SK-N-MC (cell line): ENCODE results near the gene ACP3.
"Not testable (repeated sequence)": the region's sequence is repeated elsewhere in the genome, so short reads cannot be mapped to it uniquely, and the experiment has no call there.

Source experiments
- DNase-seq: peaks from one replicate; pipeline ENCODE4 v3.0.0-alpha.2; 2011; ENCODE audit warnings: low read depth, low spot score
- H3K27ac ChIP-seq: fragments of 200-600 bp; sonication (generic); 2 replicates; pipeline ENCODE4 v1.5.1; 2016; ENCODE audit warnings: mixed run types
- H3K36me3 ChIP-seq: fragments of 200-600 bp; sonication (generic); 2 replicates; pipeline ENCODE4 v1.6.1; 2017; ENCODE audit warnings: antibody characterized with exemption, low read length, mixed read lengths; ENCODE audit not compliant: insufficient read depth
- H3K4me3 ChIP-seq: fragments of 200-600 bp; sonication (generic); 2 replicates; pipeline ENCODE4 v1.5.1; 2016
- H3K9ac ChIP-seq: fragments of 200-600 bp; sonication (generic); 2 replicates; pipeline ENCODE4 v1.8.0; 2017; ENCODE audit warnings: mixed run types, mixed read lengths; ENCODE audit not compliant: insufficient read length
- H3K9me3 ChIP-seq: fragments of 200-600 bp; sonication (generic); 2 replicates; pipeline ENCODE4 v1.6.1; 2017; ENCODE audit warnings: low read depth, mild to moderate bottlenecking, antibody characterized with exemption, low read length, moderate library complexity, mixed read lengths
- EZH2 ChIP-seq: fragments of 200-600 bp; sonication (generic); IDR thresholded peaks from one replicate; pipeline ENCODE4 v1.6.1; 2017; ENCODE audit warnings: antibody characterized with exemption
- FOXP2 ChIP-seq: optimal IDR thresholded peaks from 2 replicates; pipeline ENCODE3; 2011; ENCODE audit warnings: mild to moderate bottlenecking, moderate library complexity; ENCODE audit not compliant: insufficient read depth; ENCODE audit errors: extremely low read length, control extremely low read depth
- POLR2AphosphoS5 ChIP-seq: IDR thresholded peaks from 2 replicates; pipeline ENCODE4 v1.6.1; 2012; ENCODE audit warnings: mild to moderate bottlenecking, low read depth, low read length, borderline replicate concordance

The ACP3 gene

DNA sequence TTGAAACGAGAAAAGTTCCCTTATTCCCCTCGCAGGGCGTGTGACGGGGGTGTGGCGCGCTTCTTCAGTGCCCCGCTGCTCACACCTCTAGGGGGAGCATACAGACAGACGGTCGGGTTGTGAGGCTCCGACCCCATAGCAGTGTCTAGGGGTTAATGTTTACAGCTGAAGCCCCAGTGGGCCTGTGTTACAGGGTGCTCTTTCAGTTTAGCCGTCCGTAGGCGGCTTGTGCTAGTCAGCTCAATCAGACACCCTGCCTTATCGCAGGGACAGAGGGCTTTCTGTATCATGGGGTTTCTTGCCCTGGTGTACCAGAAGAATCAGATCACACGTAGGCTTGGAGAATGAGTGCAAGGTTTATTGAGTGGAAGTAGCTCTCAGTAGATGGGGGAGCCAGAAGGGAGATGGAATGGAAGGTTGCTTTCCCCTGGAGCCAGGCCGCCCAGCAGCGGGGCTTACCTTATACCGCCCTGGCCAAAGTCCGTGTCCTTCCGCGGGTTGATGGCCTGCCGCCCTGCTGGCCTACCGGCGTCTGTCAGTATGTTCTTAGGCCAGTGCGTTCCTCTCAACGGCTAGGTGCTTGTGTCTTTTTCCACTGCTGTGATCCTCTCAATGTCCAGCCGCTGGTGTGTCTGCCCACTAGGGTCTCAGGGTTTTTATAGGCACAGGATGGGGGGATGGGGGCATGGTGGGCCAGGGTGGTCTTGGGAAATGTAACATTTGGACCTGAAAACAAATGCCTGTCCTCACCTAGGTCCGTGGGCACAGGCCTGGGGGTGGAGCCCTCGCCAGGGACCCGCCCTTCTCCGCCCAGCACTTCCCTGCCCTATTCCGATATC lies 32.2 kb upstream of the ACP3 start:
- H3K9me3 ChIP-seq: no peaks in the 10 kb centered on the region
- no peak overlapping the region for H3K9ac ChIP-seq
- no peak for DNase-seq
- no peaks in the 10 kb centered on the region for H3K36me3 ChIP-seq
- TF ChIP-seq POLR2AphosphoS5 (no peak), FOXP2 (no peak), EZH2 (no peak)
- H3K4me3 ChIP-seq: no peak overlapping the region
- H3K27ac ChIP-seq: no peak overlapping the region

DNA sequence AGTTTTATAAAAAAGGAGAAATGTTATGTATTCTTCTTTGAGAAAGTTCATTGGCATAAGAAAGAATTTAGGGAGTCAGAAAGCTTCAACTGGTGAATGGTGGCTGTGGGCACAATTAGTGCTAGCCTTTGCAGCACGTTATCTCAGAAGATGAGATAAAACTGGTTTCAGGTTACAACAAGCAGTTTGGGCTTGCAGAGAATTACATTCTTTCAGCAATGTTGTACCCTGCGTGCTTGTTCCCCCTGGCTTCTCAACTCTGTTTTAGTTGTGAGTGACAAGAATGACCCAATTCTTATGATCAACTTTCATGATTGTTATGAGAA lies 31.6 kb upstream of the ACP3 start:
- no peak overlapping the region for H3K4me3 ChIP-seq
- TF ChIP-seq FOXP2: no peak
- no peak for TF ChIP-seq EZH2
- TF ChIP-seq POLR2AphosphoS5: no peak
- no peaks in the 10 kb centered on the region for H3K9me3 ChIP-seq
- H3K27ac ChIP-seq: no peak overlapping the region
- no peak overlapping the region for H3K9ac ChIP-seq
- H3K36me3 ChIP-seq: no peaks in the 10 kb centered on the region
- DNase-seq: no peak

DNA sequence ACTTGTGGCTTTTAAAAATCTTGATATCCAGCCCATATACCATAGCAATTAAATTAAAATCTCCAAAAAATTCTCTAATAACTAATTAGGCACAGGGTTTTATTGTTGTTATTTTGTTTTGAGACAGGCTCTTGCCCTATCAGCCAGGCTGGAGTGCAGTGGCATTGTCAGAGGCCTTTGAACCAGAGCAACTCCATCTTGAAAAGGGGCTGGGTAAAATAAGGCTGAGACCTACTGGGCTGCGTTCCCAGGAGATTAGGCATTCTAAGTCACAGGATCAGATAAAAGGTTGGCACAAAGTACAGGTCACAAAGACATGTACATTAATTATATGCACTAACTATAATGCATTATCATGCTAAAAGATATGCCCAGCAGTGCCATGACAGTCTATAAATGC lies 31.2 kb upstream of the ACP3 start:
- TF ChIP-seq FOXP2 (no peak), EZH2 (no peak), POLR2AphosphoS5 (no peak)
- no peak overlapping the region for H3K27ac ChIP-seq
- no peak for DNase-seq
- no peak overlapping the region for H3K9ac ChIP-seq
- H3K36me3 ChIP-seq: no peaks in the 10 kb centered on the region
- no peaks in the 10 kb centered on the region for H3K9me3 ChIP-seq
- H3K4me3 ChIP-seq: no peak overlapping the region

DNA sequence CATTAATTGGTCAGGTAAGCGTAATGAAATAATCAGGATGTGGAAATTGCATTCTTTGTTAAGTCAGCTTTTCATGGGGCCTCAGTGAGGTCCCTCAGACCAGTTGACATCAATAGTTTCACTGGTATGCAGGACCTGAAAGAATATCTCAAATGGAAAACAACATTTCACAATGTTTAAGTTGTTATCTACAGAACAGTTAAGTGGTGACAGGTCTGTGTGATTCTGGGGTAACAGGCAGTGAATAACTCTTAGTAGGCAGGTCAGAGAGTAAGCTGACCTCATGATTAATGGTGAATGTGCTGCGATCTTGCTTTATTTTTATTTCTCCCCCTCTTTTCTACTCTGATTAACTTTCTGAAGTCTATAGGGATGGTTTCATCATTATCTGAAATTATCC lies 28.9 kb upstream of the ACP3 start:
- H3K4me3 ChIP-seq: no peak overlapping the region
- H3K9ac ChIP-seq: no peak overlapping the region
- H3K27ac ChIP-seq: no peak overlapping the region
- TF ChIP-seq FOXP2: no peak
- no peak for TF ChIP-seq POLR2AphosphoS5
- no peak for TF ChIP-seq EZH2
- H3K36me3 ChIP-seq: no peaks in the 10 kb centered on the region
- DNase-seq: no peak
- H3K9me3 ChIP-seq: no peaks in the 10 kb centered on the region

DNA sequence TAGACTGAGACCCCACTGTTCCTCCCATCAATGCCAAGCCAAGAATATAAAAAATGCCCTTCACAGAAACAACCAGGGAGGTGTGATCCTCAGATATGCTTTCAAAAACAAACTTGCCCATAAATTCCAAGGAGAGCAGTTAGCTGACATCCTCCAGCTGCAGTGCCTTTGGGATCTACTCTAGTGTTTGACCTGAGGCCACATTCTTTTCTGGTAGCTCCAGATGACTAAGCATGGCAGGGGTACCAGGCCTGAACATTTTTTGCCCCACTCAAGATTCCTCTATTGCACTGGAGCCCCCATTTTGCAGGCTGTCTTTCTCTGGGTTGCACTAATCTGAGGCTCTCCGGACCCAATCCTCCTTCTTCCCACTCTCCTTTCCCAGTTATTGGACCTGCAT lies 27.9 kb upstream of the ACP3 start:
- no peak for TF ChIP-seq POLR2AphosphoS5
- no peak for TF ChIP-seq FOXP2
- TF ChIP-seq EZH2: no peak
- DNase-seq: no peak
- H3K27ac ChIP-seq: no peak overlapping the region

DNA sequence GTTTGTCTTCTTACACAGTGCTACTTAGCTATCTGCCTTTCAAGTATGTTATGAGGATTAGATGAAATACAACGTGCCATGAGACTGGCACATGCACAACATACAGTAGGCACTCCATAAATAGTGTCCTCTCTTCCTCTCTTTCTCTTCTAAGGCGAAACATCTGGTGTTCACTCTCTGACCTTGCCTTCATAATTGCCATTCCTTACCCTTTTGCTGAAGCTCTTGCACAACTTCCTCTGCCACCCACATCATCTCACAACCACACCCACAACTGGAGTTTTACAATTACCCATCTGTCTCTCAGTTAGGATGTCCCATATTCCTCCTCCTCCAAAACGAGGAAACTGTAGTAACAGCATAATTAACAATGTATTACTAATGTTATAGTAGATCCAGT lies 26.4 kb upstream of the ACP3 start:
- Histone ChIP-seq H3K9ac (no peak overlapping the region), H3K36me3 (no peaks in the 10 kb centered on the region), H3K4me3 (no peak overlapping the region), H3K27ac (no peak overlapping the region), H3K9me3 (no peaks in the 10 kb centered on the region)
- DNase-seq: no peak
- TF ChIP-seq POLR2AphosphoS5: no peak
- TF ChIP-seq EZH2: no peak
- TF ChIP-seq FOXP2: no peak

More for the DNA sequence above, 27.9 kb upstream of the ACP3 start:
- H3K4me3 ChIP-seq: no peak overlapping the region
- H3K36me3 ChIP-seq: no peaks in the 10 kb centered on the region
- H3K9me3 ChIP-seq: no peaks in the 10 kb centered on the region
- H3K9ac ChIP-seq: no peak overlapping the region

DNA sequence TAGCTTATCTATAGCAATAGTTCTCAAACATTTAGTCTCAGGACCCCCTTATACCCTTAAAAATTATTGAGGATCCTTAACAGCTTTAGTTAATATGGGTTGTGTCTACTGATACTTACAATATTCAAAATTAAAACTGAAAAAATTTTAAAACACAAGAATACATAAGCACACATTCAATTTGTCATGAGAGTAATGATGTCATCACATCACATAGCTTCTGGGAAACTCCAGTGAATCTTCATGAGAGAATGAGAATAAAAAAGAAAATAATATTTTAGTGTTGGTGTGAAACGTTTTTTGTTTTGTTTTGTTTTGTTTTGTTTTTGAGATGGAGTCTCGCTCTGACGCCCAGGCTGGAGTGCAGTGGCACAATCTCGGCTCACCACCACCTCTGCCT lies 25.2 kb upstream of the ACP3 start:
- no peak for TF ChIP-seq POLR2AphosphoS5
- TF ChIP-seq FOXP2: no peak
- TF ChIP-seq EZH2: no peak
- DNase-seq: no peak
- Histone ChIP-seq H3K36me3 (no peaks in the 10 kb centered on the region), H3K27ac (no peak overlapping the region), H3K4me3 (no peak overlapping the region), H3K9ac (no peak overlapping the region), H3K9me3 (no peaks in the 10 kb centered on the region)

DNA sequence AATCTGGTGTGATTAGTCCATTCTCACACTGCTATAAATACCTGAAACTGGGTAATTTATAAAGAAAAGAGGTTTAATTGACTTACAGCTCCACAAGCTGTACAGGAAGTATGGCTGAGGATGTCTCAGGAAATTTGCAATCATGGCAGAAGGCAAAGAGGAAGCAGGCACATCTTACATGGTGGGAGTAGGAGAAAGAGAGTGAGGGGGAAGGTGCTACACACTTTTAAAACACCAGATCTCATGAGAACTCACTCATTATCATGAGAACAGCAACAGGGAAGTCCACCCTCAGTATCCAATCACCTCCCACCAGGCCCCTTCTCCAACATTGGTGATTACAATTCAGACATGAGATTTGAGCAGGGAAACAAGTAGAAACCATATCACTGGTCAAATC lies 24.0 kb upstream of the ACP3 start:
- H3K9me3 ChIP-seq: no peaks in the 10 kb centered on the region
- H3K36me3 ChIP-seq: no peaks in the 10 kb centered on the region
- no peak overlapping the region for H3K27ac ChIP-seq
- TF ChIP-seq POLR2AphosphoS5 (no peak), FOXP2 (no peak), EZH2 (no peak)
- no peak for DNase-seq
- H3K4me3 ChIP-seq: no peak overlapping the region
- H3K9ac ChIP-seq: no peak overlapping the region

DNA sequence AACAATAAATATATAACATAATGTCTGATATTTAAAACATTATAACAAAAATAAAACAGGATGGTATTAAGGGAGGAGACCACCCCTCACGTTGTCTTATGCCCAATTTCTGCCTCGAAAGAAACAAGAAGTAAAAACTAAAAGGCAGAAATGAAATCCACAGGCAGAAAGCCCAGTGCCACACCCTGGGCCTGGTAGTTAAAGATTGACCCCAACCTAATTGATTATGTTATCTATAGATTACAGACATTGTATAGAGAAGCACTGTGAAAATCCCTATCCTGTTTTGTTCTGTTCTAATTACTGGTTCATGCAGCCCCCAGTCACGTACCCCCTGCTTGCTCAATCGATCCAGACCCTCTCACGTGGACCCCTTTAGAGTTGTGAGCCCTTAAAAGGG lies 22.3 kb upstream of the ACP3 start:
- H3K9ac ChIP-seq: no peak overlapping the region
- no peak overlapping the region for H3K4me3 ChIP-seq
- H3K9me3 ChIP-seq: no peaks in the 10 kb centered on the region
- DNase-seq: no peak
- TF ChIP-seq POLR2AphosphoS5: no peak
- no peak for TF ChIP-seq FOXP2
- no peak for TF ChIP-seq EZH2
- H3K36me3 ChIP-seq: no peaks in the 10 kb centered on the region
- no peak overlapping the region for H3K27ac ChIP-seq

DNA sequence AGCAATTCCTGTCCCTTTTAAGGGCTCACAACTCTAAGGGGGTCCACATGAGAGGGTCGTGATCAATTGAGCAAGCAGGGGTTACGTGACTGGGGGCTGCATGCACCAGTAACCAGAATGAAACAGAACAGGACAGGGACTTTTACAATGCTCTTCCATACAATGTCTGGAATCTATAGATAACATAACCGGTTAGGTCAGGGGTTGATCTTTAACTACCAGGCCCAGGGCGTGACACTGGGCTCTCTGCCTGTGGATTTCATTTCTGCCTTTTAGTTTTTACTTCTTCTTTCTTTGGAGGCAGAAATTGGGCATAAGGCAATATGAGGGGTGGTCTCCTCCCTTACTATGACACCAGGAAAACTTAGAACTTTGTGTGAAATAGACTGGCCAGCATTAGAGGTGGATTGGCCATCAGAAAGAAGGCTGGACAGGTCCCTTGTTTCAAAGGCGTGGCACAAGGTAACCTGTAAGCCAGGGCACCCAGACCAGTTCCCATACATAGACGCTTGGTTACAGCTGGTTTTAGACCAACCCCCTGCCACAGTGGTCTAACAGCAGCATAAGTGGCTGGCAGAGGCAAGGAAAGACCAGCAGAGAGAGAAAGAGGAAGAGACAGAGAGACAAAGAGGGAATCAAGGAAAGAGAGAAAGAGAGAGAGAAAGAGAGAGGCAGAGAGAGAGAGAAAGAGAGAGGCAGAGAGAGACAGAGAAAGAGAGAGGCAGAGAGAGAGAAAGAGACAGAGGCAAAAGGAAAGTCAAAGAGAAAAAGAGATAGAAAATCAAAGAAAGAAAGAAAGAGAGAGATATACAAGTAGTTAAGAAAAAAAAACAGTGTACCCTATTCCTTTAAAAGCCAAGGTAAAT lies 13.6 kb upstream of the ACP3 start:
- H3K27ac ChIP-seq, H3K4me3 ChIP-seq, DNase-seq, H3K9me3 ChIP-seq, H3K36me3 ChIP-seq, H3K9ac ChIP-seq: not testable (repeated sequence)

DNA sequence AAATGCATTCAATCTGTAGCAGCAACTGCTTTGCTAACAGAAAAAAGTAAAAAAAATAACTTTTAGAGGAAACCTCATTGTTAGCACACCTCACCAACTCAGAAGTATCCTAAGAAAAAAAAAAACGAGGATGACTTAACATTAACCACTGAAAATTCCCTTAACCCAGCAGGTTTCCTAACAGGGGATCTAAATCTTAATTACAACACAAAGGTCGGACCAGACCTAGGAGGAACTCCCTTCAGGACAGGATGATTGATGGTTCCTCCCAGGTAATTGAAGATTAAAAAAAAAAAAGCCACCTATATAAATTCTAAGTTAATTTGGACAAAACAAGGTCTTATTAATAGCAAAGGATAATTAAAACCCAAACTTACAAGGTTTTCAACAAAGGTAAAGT lies 12.9 kb upstream of the ACP3 start:
- not testable (repeated sequence) for H3K4me3 ChIP-seq, H3K27ac ChIP-seq, H3K36me3 ChIP-seq, H3K9me3 ChIP-seq, H3K9ac ChIP-seq, DNase-seq

DNA sequence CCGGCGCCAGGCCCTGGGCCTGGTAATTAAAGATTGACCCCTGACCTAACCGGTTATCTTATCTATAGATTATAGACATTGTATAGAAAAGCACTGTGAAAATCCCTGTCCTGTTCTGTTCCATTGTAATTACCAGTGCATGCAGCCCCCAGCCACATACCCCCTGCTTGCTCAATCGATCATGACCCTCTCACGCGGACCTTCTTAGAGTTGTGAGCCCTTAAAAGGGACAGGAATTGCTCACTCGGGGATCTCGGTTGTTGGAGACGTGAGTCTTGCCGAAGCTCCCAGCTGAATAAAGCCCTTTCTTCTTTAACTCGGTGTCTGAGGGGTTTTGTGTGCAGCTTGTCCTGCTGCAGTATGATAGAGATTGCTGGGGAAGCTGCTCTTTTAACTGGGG lies 7.2 kb upstream of the ACP3 start:
- H3K36me3 ChIP-seq, H3K9me3 ChIP-seq, DNase-seq, H3K4me3 ChIP-seq, H3K27ac ChIP-seq, H3K9ac ChIP-seq: not testable (repeated sequence)
